ENCODE data around the gene ANKZF1. TPM values are rescaled to one million over a fixed set of nuclear protein-coding genes. Genes with fewer than 3 reads are reported as not detected.

The ANKZF1 gene
- total and polyA plus RNA-seq, 2 of the 4 experiments (the other 2 are of a cell fraction), result 18.6 to 33.8 TPM

- no peak for ATAC-seq (ENCODE audit: low read depth)
- POLR2A ChIA-PET (ENCODE audit: unreplicated experiment), result interaction anchor here (0.6 kb wide), 1 partner anchor 28 kb away, joined by 4 read pairs; no protein-coding TSS in a partner anchor
- CTCF ChIA-PET, result no interaction called here
- no TSS peak for BruUV-seq (replicated peaks)
- no peak for TF ChIP-seq MAFK (IDR thresholded peaks at IDR 0.05; ENCODE audit: low read depth, low read length)
- TF ChIP-seq BHLHE40 (IDR thresholded peaks at IDR 0.05; ENCODE audit: low read depth, low read length), result no peak
- Histone ChIP-seq H2BK5ac (ENCODE audit: low read depth, low read length, poor library complexity, severe bottlenecking) (no peak overlapping the region), H2AFZ (replicated peaks; ENCODE audit: low read length, poor library complexity) (no peak overlapping the region), H2BK20ac (ENCODE audit: low read depth, low read length) (no peak overlapping the region), H3K23ac (ENCODE audit: low read depth, low read length) (no peak overlapping the region), H2BK15ac (ENCODE audit: low read depth, low read length) (no peak overlapping the region), H3K27me3 (ENCODE audit: control insufficient read depth, insufficient read depth, low read length) (no peaks in the 10 kb centered on the region), H3K4me1 (ENCODE audit: control insufficient read depth, insufficient read depth, low read length) (peaks cover 1% of the 10 kb centered on the region; the same call in 1 of the 2 replicates), H2AK5ac (ENCODE audit: low read depth, low read length) (no peak overlapping the region), H3K36me3 (ENCODE audit: control insufficient read depth, insufficient read depth, low read length) (peaks cover 52% of the 10 kb centered on the region), H4K5ac (ENCODE audit: low read depth, low read length) (no peak overlapping the region), H3K4me3 (ENCODE audit: insufficient read depth, low read depth, low read length) (no peak overlapping the region), H3K9me1 (ENCODE audit: insufficient read depth, low read length) (peaks cover 6% of the 10 kb centered on the region), H3K27ac (ENCODE audit: insufficient read depth, low read length) (no peak overlapping the region), H3K9me3 (ENCODE audit: control insufficient read depth, insufficient read depth, low read length) (no peaks in the 10 kb centered on the region), H3K79me1 (ENCODE audit: low read depth in 1 of 2, low read length in 2 of 2) (peaks cover 8 to 26% of the 10 kb centered on the region in 2 experiments; a peak in 3 of 4 replicates), H3K14ac (replicated peaks; ENCODE audit: low read depth, low read length) (no peak overlapping the region), H3K4ac (ENCODE audit: low read depth, low read length) (no peak overlapping the region), H2BK120ac (ENCODE audit: low read depth, low read length) (no peak overlapping the region), H3K4me2 (ENCODE audit: low read depth, low read length) (no peak overlapping the region), H3K18ac (ENCODE audit: low read depth, low read length) (no peak overlapping the region), H2AK9ac (replicated peaks; ENCODE audit: low read depth, low read length, poor library complexity) (peak overlapping the region; percentile 12), H3K56ac (ENCODE audit: extremely low read depth, insufficient read depth, low read length) (no peak overlapping the region), H4K20me1 (ENCODE audit: insufficient read depth, low read length) (peaks cover 11% of the 10 kb centered on the region), H4K91ac (ENCODE audit: insufficient read depth, low read depth, low read length) (no peak overlapping the region), H4K8ac (ENCODE audit: low read depth in 2 of 2, low read length in 2 of 2) (no peak overlapping the region), H3K9ac (ENCODE audit: low read depth, low read length) (no peak overlapping the region)
- dilution Hi-C loops (cut with HindIII; ENCODE audit: low sequenced_read_pairs, unreplicated experiment) (no loop called here), intact Hi-C loops (cut with micrococcal nuclease) (no loop called here), in situ Hi-C loops (cut with MboI; ENCODE audit: low sequenced_read_pairs) (no loop called here)
- WGBS, 2 experiments (ENCODE audit: extremely low coverage in 2 of 2, insufficient read length in 1 of 2), result 96% methylated on average over 8 of the region's 15 CpGs; no CpG with 5 or more reads in 1 of the 2 experiments
- no peak for DNase-seq
Measured at GRCh38 chr2:219214141-219214540, 15.5 kb upstream of the ANKZF1 start.
